H9 (cell line): ENCODE data around the gene CFAP73. TPM values are rescaled to one million over a fixed set of nuclear protein-coding genes. Genes with fewer than 3 reads are reported as not detected.

Experiments
- DNase-seq: peaks from one replicate; pipeline ENCODE4 v3.0.0-alpha.2; 2017
- H2AFZ ChIP-seq: one replicate; pipeline ENCODE4 v1.6.1; 2013; ENCODE audit warnings: mild to moderate bottlenecking, low read length, control low read depth, moderate library complexity
- H2AK5ac ChIP-seq: 2 replicates; pipeline ENCODE4 v1.6.1; 2013; ENCODE audit warnings: low read length, control low read depth, mixed read lengths; ENCODE audit not compliant: insufficient read length
- H2BK120ac ChIP-seq: one replicate; pipeline ENCODE4 v1.6.1; 2013; ENCODE audit warnings: low read depth, mild to moderate bottlenecking, low read length, control low read depth, inconsistent platforms; ENCODE audit not compliant: poor library complexity, severe bottlenecking
- H2BK12ac ChIP-seq: 2 replicates; pipeline ENCODE4 v1.6.1; 2013; ENCODE audit warnings: low read length, control low read depth, mixed read lengths, low read depth; ENCODE audit not compliant: insufficient read length
- H2BK15ac ChIP-seq: 2 replicates; pipeline ENCODE4 v1.6.1; 2013; ENCODE audit warnings: low read depth, low read length, control low read depth
- H2BK20ac ChIP-seq: one replicate; pipeline ENCODE4 v1.6.1; 2013; ENCODE audit warnings: low read depth, mild to moderate bottlenecking, low read length, control low read depth, inconsistent platforms; ENCODE audit not compliant: poor library complexity, severe bottlenecking
- H2BK5ac ChIP-seq: 2 replicates; pipeline ENCODE4 v1.6.1; 2013; ENCODE audit warnings: low read length, control low read depth, mixed read lengths; ENCODE audit not compliant: insufficient read length
- H3K14ac ChIP-seq: 2 replicates; pipeline ENCODE4 v1.6.1; 2013; ENCODE audit warnings: low read length, control low read depth; ENCODE audit not compliant: insufficient read depth
- H3K18ac ChIP-seq: 2 replicates; pipeline ENCODE4 v1.6.1; 2013; ENCODE audit warnings: low read depth, mild to moderate bottlenecking, mixed read lengths, low read length, control low read depth; ENCODE audit not compliant: insufficient read length
- H3K23ac ChIP-seq: 2 replicates; pipeline ENCODE4 v1.6.1; 2013; ENCODE audit warnings: low read length, control low read depth, mixed read lengths, low read depth; ENCODE audit not compliant: insufficient read length
- H3K23me2 ChIP-seq: 2 replicates; pipeline ENCODE4 v1.6.1; 2013; ENCODE audit warnings: low read depth, mild to moderate bottlenecking, mixed read lengths, low read length, control low read depth; ENCODE audit not compliant: insufficient read length, poor library complexity, severe bottlenecking
- H3K27ac ChIP-seq: 2 replicates; pipeline ENCODE4 v1.5.1; 2013; ENCODE audit warnings: low read length, control low read depth, mixed read lengths, low read depth; ENCODE audit not compliant: insufficient read length
- H3K27me3 ChIP-seq: 2 replicates; pipeline ENCODE4 v1.6.1; 2013; ENCODE audit warnings: low read length, control low read depth, inconsistent platforms; ENCODE audit not compliant: insufficient read depth
- H3K4ac ChIP-seq: 2 replicates; pipeline ENCODE4 v1.6.1; 2013; ENCODE audit warnings: low read depth, mild to moderate bottlenecking, control low read depth, inconsistent platforms, low read length, moderate library complexity
- H3K4me1 ChIP-seq: 2 replicates; pipeline ENCODE4 v1.6.1; 2013; ENCODE audit warnings: low read length, control low read depth, inconsistent platforms; ENCODE audit not compliant: insufficient read depth
- H3K4me2 ChIP-seq: 2 replicates; pipeline ENCODE4 v1.6.1; 2013; ENCODE audit warnings: low read length, control low read depth, mixed read lengths; ENCODE audit not compliant: insufficient read length, insufficient read depth
- H3K56ac ChIP-seq: 2 replicates; pipeline ENCODE4 v1.6.1; 2013; ENCODE audit warnings: low read depth, mild to moderate bottlenecking, mixed read lengths, low read length, control low read depth; ENCODE audit not compliant: insufficient read length
- H3K79me1 ChIP-seq: 2 replicates; pipeline ENCODE4 v1.6.1; 2013; ENCODE audit warnings: low read depth, mild to moderate bottlenecking, moderate library complexity, low read length, control low read depth, inconsistent platforms; ENCODE audit not compliant: insufficient read depth, poor library complexity, severe bottlenecking
- H3K79me2 ChIP-seq: 2 replicates; pipeline ENCODE4 v1.6.1; 2013; ENCODE audit warnings: low read length, control low read depth, inconsistent platforms; ENCODE audit not compliant: insufficient read depth
- H3K9ac ChIP-seq: 2 replicates; pipeline ENCODE4 v1.6.1; 2013; ENCODE audit warnings: low read length, control low read depth, mixed read lengths; ENCODE audit not compliant: insufficient read length; ENCODE audit errors: extremely low read depth
- H3K9me3 ChIP-seq: one replicate; pipeline ENCODE4 v1.6.1; 2013; ENCODE audit warnings: low read depth, low read length, inconsistent platforms; ENCODE audit not compliant: control insufficient read depth
- H3T11ph ChIP-seq: one replicate; pipeline ENCODE4 v1.6.1; 2013; ENCODE audit warnings: mild to moderate bottlenecking, low read length, control low read depth, inconsistent platforms
- H4K20me1 ChIP-seq: one replicate; pipeline ENCODE4 v1.6.1; 2013; ENCODE audit not compliant: control insufficient read depth, insufficient read length, insufficient read depth
- H4K5ac ChIP-seq: 2 replicates; pipeline ENCODE4 v1.6.1; 2013; ENCODE audit warnings: low read depth, mild to moderate bottlenecking, mixed read lengths, low read length, control low read depth; ENCODE audit not compliant: insufficient read length
- H4K8ac ChIP-seq: replicated peaks from 2 replicates; pipeline ENCODE4 v1.6.1; 2013; ENCODE audit warnings: low read length, control low read depth, mixed read lengths, low read depth; ENCODE audit not compliant: insufficient read length
- H4K91ac ChIP-seq: 2 replicates; pipeline ENCODE4 v1.6.1; 2013; ENCODE audit warnings: low read depth, mild to moderate bottlenecking, moderate library complexity, mixed read lengths, low read length, control low read depth; ENCODE audit not compliant: insufficient read length
- H3K27ac Mint-ChIP-seq, 3 experiments: 2 replicates in 2 of 3; 3 replicates in 1 of 3; pipeline ENCODE4 v1.8.0; 2020 to 2021; ENCODE audit warnings: mixed read lengths in 3 of 3, mild to moderate bottlenecking in 1 of 3, moderate library complexity in 1 of 3
- H3K27me3 Mint-ChIP-seq: 2 replicates; pipeline ENCODE4 v1.8.0; 2021; ENCODE audit warnings: low read depth, mild to moderate bottlenecking, moderate library complexity, mixed read lengths
- H3K36me3 Mint-ChIP-seq, 3 experiments: 2 replicates in 2 of 3; 3 replicates in 1 of 3; pipeline ENCODE4 v1.8.0; 2020 to 2021; ENCODE audit warnings: low read depth in 3 of 3, mixed read lengths in 3 of 3; ENCODE audit not compliant: insufficient read depth in 1 of 3
- H3K4me1 Mint-ChIP-seq, 2 experiments: 2 replicates each; pipeline ENCODE4 v1.8.0; 2020; ENCODE audit warnings: mixed read lengths in 2 of 2
- H3K4me3 Mint-ChIP-seq, 2 experiments: 2 replicates in 1 of 2; 3 replicates in 1 of 2; pipeline ENCODE4 v1.8.0; 2020 to 2021; ENCODE audit warnings: mild to moderate bottlenecking in 2 of 2, mixed read lengths in 2 of 2, moderate library complexity in 1 of 2
- H3K9me3 Mint-ChIP-seq, 2 experiments: 2 replicates in 1 of 2; 3 replicates in 1 of 2; pipeline ENCODE4 v1.8.0; 2020; ENCODE audit warnings: mild to moderate bottlenecking in 2 of 2, mixed read lengths in 2 of 2, moderate library complexity in 1 of 2
- CTCF ChIP-seq: fragments of 200-600 bp; sonication (generic); conservative IDR thresholded peaks from 3 replicates; pipeline ENCODE4 v1.8.0; 2021; ENCODE audit warnings: antibody characterized with exemption, mild to moderate bottlenecking
- WGBS: extraction: QIAGEN DNeasy Blood & Tissue Kit; methylation state at CpG from one replicate; pipeline ENCODE4 v1.1.7; 2013; ENCODE audit warnings: missing lambda C conversion rate, low lambda C conversion rate, mixed read lengths; ENCODE audit not compliant: insufficient read length; ENCODE audit errors: extremely low coverage; 5-methylcytosine and 5-hydroxymethylcytosine counted together
- total RNA-seq: library from RNA; stranded (reverse); gene quantifications from 2 replicates; pipeline ENCODE4 v1.2.1, GENCODE V29; 2021

CFAP73 gene
- total RNA-seq, 1 experiment from 2014 or later: not detected

- Histone ChIP-seq H3K27ac (no peak overlapping the region), H3K79me1 (no peaks in the 10 kb centered on the region), H3T11ph (no peak overlapping the region), H4K5ac (no peak overlapping the region), H3K27me3 (no peaks in the 10 kb centered on the region), H3K9ac (no peak overlapping the region), H2BK15ac (no peak overlapping the region), H4K20me1 (no peaks in the 10 kb centered on the region), H3K56ac (no peak overlapping the region), H2AFZ (no peak overlapping the region), H3K23me2 (no peaks in the 10 kb centered on the region), H3K23ac (no peak overlapping the region), H3K14ac (no peak overlapping the region), H4K91ac (no peak overlapping the region), H2BK5ac (no peak overlapping the region), H3K79me2 (no peaks in the 10 kb centered on the region), H3K18ac (no peak overlapping the region), H3K9me3 (no peaks in the 10 kb centered on the region), H2AK5ac (no peak overlapping the region), H2BK12ac (no peak overlapping the region), H3K4me1 (no peaks in the 10 kb centered on the region), H2BK20ac (no peak overlapping the region), H2BK120ac (no peak overlapping the region), H4K8ac (no peak overlapping the region), H3K4me2 (no peak overlapping the region), H3K4ac (no peak overlapping the region)
- H3K9me3 Mint-ChIP-seq: no peaks in the 10 kb centered on the region
- H3K36me3 Mint-ChIP-seq: no peaks in the 10 kb centered on the region
- no CpG with 5 or more reads among the region's 19 CpGs for WGBS
- peaks cover 2 to 6% of the 10 kb centered on the region in 2 experiments; a peak in 3 of 4 replicates for H3K4me1 Mint-ChIP-seq
- DNase-seq: no peak
- peaks cover 3% of the 10 kb centered on the region; the same call in 1 of the 2 replicates for H3K27me3 Mint-ChIP-seq
- no peak overlapping the region for H3K4me3 Mint-ChIP-seq
- TF ChIP-seq CTCF: no peak
- H3K27ac Mint-ChIP-seq: no peak overlapping the region
Observed at GRCh38 chr12:113114447-113115178, 34.9 kb upstream of the CFAP73 start.
